Loucy (cell line): ENCODE data around the gene PUSL1.
A peak's percentile ranks its signal among the peaks of the same experiment; 100 is the strongest.

Experiments
- H2AFZ ChIP-seq: fragments of 200-600 bp; sonication (generic); 2 replicates; pipeline ENCODE4 v1.6.0; 2016; ENCODE audit warnings: antibody characterized with exemption, mild to moderate bottlenecking, low read length, moderate library complexity
- H3F3A ChIP-seq: fragments of 200-600 bp; 2 replicates; pipeline ENCODE4 v1.6.0; 2016; ENCODE audit warnings: antibody characterized with exemption, low read depth, mild to moderate bottlenecking
- H3K27me3 ChIP-seq: fragments of 200-600 bp; sonication (generic); 2 replicates; pipeline ENCODE4 v1.6.1; 2014; ENCODE audit warnings: low read length, mild to moderate bottlenecking; ENCODE audit not compliant: insufficient read depth, poor library complexity, severe bottlenecking
- H3K36me3 ChIP-seq: fragments of 200-600 bp; sonication (generic); 2 replicates; pipeline ENCODE4 v1.6.1; 2016; ENCODE audit warnings: low read length; ENCODE audit not compliant: insufficient read depth
- H3K4me1 ChIP-seq: fragments of 200-600 bp; sonication (generic); 2 replicates; pipeline ENCODE4 v1.5.1; 2014; ENCODE audit warnings: low read length, mild to moderate bottlenecking; ENCODE audit not compliant: insufficient read depth, poor library complexity, severe bottlenecking
- H3K4me2 ChIP-seq: fragments of 200-600 bp; sonication (generic); 2 replicates; pipeline ENCODE4 v1.6.0; 2014; ENCODE audit warnings: antibody characterized with exemption, low read length, low read depth, mild to moderate bottlenecking; ENCODE audit not compliant: poor library complexity, severe bottlenecking
- H3K4me3 ChIP-seq: fragments of 200-600 bp; sonication (generic); 2 replicates; pipeline ENCODE4 v1.5.1; 2014; ENCODE audit warnings: low read length, mild to moderate bottlenecking, mixed read lengths; ENCODE audit not compliant: poor library complexity, severe bottlenecking
- H3K79me2 ChIP-seq: fragments of 200-600 bp; sonication (generic); 2 replicates; pipeline ENCODE4 v1.6.1; 2014; ENCODE audit warnings: low read length; ENCODE audit not compliant: insufficient read depth
- H3K9ac ChIP-seq: fragments of 200-600 bp; sonication (generic); 2 replicates; pipeline ENCODE4 v1.6.0; 2014; ENCODE audit warnings: mild to moderate bottlenecking, low read depth, low read length, moderate library complexity; ENCODE audit not compliant: poor library complexity, severe bottlenecking
- H3K9me2 ChIP-seq: fragments of 200-600 bp; sonication (generic); replicated peaks from 2 replicates; pipeline ENCODE4 v1.6.1; 2016; ENCODE audit warnings: low read depth, low read length, mixed read lengths
- H3K9me3 ChIP-seq: fragments of 200-600 bp; sonication (generic); 2 replicates; pipeline ENCODE4 v1.6.1; 2014; ENCODE audit warnings: mild to moderate bottlenecking, antibody characterized with exemption, low read length, low read depth; ENCODE audit not compliant: insufficient read depth
- H4K20me1 ChIP-seq: fragments of 200-600 bp; sonication (generic); 2 replicates; pipeline ENCODE4 v1.6.0; 2014; ENCODE audit warnings: antibody characterized with exemption, low read length, mild to moderate bottlenecking; ENCODE audit not compliant: insufficient read depth, poor library complexity, severe bottlenecking
- EZH2phosphoT487 ChIP-seq: fragments of 200-600 bp; IDR thresholded peaks from 2 replicates; pipeline ENCODE4 v1.6.1; 2018; ENCODE audit warnings: antibody characterized with exemption, mild to moderate bottlenecking, moderate library complexity, borderline replicate concordance
- TF ChIP-seq, protein P1 (sequence below): fragments of 200-600 bp; sonication (generic); conservative IDR thresholded peaks from 2 replicates; pipeline ENCODE4 v1.5.1; 2014; ENCODE audit warnings: mild to moderate bottlenecking, antibody characterized with exemption, low read length

Gene PUSL1

DNA sequence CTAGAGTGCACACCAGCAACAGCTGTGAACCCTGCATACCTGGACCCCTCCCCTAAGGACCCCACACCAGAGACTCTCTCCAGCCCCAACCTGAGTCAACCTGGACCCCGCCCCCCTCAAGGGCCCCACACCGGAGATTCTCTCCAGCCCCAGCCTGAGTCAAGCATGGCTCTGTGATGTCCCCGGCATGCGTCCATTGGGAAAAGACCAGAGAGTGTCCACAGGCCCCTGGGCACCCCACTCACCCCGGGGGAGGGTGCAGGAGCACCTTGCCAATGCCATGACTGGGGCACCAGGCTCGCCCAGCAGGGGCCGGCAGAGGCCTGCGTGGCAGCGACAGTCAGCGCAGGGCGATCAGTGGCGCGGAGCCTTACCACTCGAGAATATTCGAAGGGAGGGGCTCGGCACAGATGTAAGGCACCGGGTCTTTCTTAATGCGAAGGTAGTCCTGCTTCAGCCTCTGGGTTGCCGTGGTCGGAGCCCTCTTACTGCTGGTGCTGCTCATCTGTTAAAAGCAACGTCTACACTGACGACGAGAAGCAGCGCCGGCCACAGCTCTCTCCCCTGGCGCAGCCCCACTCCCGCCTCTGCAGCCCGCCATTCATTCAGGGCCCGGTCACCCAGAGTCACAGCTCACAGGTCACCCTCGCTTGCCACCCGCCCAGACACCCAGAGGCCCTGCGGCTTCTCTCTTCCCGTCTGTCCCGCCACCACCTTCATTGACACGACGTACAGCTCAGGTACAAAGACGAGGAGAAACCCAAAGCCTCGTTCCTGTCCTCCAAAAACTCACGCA is 40.7 kb upstream of the PUSL1 start:
- Histone ChIP-seq H3K9ac (no peak overlapping the region), H3K4me1 (peaks cover 22% of the 10 kb centered on the region), H3K9me2 (no peaks in the 10 kb centered on the region), H3K4me2 (no peak overlapping the region), H3K27me3 (no peaks in the 10 kb centered on the region), H4K20me1 (peaks cover 48% of the 10 kb centered on the region), H3K79me2 (peaks cover 56% of the 10 kb centered on the region), H3K4me3 (no peak overlapping the region), H3K9me3 (no peaks in the 10 kb centered on the region), H3K36me3 (peaks cover 7% of the 10 kb centered on the region; the same call in 1 of the 2 replicates), H2AFZ (no peak overlapping the region), H3F3A (no peaks in the 10 kb centered on the region)
- no peak for TF ChIP-seq EZH2phosphoT487
- TF ChIP-seq, protein P1, sequence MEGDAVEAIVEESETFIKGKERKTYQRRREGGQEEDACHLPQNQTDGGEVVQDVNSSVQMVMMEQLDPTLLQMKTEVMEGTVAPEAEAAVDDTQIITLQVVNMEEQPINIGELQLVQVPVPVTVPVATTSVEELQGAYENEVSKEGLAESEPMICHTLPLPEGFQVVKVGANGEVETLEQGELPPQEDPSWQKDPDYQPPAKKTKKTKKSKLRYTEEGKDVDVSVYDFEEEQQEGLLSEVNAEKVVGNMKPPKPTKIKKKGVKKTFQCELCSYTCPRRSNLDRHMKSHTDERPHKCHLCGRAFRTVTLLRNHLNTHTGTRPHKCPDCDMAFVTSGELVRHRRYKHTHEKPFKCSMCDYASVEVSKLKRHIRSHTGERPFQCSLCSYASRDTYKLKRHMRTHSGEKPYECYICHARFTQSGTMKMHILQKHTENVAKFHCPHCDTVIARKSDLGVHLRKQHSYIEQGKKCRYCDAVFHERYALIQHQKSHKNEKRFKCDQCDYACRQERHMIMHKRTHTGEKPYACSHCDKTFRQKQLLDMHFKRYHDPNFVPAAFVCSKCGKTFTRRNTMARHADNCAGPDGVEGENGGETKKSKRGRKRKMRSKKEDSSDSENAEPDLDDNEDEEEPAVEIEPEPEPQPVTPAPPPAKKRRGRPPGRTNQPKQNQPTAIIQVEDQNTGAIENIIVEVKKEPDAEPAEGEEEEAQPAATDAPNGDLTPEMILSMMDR: no peak

DNA sequence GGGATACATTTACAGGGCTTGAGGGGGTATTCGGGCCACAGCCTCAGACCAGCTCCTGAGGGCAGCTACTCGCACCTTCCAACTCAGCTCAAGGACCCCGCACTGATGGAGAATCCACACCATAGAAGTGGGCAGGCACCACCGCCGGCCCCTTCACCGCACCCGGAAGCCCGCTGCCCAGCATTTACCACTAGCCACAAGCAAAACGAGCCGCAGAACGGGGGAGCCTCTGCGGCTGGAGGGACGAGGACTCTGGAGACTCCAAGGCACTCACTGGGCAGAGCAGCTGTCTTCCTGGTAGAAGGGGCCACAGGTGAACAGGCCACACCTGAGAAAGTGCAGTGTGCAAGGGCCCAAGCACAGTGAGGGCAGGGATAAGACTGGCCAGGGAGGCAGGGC is 40.1 kb upstream of the PUSL1 start:
- Histone ChIP-seq H3K4me2 (no peak overlapping the region), H3K9me2 (no peaks in the 10 kb centered on the region), H3K9me3 (no peaks in the 10 kb centered on the region), H3K36me3 (peaks cover 2% of the 10 kb centered on the region; the same call in 1 of the 2 replicates), H3K27me3 (no peaks in the 10 kb centered on the region), H3K9ac (no peak overlapping the region), H3K4me1 (peaks cover 24% of the 10 kb centered on the region), H3F3A (no peaks in the 10 kb centered on the region), H2AFZ (no peak overlapping the region), H3K4me3 (no peak overlapping the region), H3K79me2 (peaks cover 62% of the 10 kb centered on the region), H4K20me1 (peaks cover 54% of the 10 kb centered on the region)
- TF ChIP-seq, protein P1: no peak
- TF ChIP-seq EZH2phosphoT487: no peak

DNA sequence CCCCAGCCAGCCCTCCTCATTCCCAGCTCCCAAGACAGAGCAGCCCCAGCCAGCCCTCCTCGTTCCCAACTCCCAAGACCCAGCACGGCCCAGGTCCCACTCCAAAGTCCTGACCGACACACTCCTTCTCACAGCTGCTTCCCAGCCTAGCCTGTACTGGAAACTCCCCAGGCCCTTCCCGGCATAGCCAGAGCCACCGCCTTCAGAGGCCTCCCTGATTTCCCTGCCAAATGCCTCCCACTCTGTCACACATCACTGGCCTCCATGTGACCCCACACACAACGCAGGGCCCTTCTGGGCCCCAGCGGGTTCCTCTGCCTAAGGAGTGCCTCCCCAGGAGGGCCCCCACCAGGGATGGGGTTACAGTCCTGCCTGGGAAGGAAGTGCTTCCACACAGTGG is 37.6 kb upstream of the PUSL1 start:
- Histone ChIP-seq H3K4me3 (peak overlapping the region; percentile 98), H3K4me2 (peak overlapping the region; percentile 84), H3K9me3 (no peaks in the 10 kb centered on the region), H3K9me2 (no peaks in the 10 kb centered on the region), H2AFZ (no peak overlapping the region), H4K20me1 (peaks cover 55% of the 10 kb centered on the region), H3K27me3 (no peaks in the 10 kb centered on the region), H3K79me2 (peaks cover 73% of the 10 kb centered on the region), H3K36me3 (no peaks in the 10 kb centered on the region; the same call in 1 of the 2 replicates), H3K4me1 (peaks cover 34% of the 10 kb centered on the region), H3K9ac (peak overlapping the region; percentile 89), H3F3A (no peaks in the 10 kb centered on the region)
- TF ChIP-seq EZH2phosphoT487: no peak
- TF ChIP-seq, protein P1: no peak
